Tibial artery (tissue), 4 donors: ENCODE measurements around the gene DNAJB8.
A peak's percentile ranks its signal among the peaks of the same experiment; 100 is the strongest.

Source experiments
- DNase-seq, 2 donors: peaks; one replicate each; pipeline ENCODE4 v3.0.0-alpha.2; 2019
- H3K27ac ChIP-seq, 2 donors: fragments of 200-600 bp; sonication (generic) in 1 of 2; 1 replicate in 1 of 2; 2 replicates in 1 of 2; pipeline ENCODE4 v1.5.1; 2018 to 2019; ENCODE audit warnings: mild to moderate bottlenecking in 1 of 2
- H3K27me3 ChIP-seq, 2 donors: fragments of 200-600 bp; sonication (generic) in 1 of 2; one replicate each; pipeline versions ENCODE4 v1.5.1 to v1.6.0; 2016 to 2019
- H3K36me3 ChIP-seq, 3 donors: fragments of 200-600 bp; sonication (generic) in 2 of 3; one replicate each; pipeline ENCODE4 v1.5.1; 2016 to 2019; ENCODE audit warnings: mild to moderate bottlenecking in 2 of 3
- H3K4me1 ChIP-seq, 4 donors: fragments of 200-600 bp; sonication (generic) in 2 of 4; 1 replicate in 3 of 4; 2 replicates in 1 of 4; pipeline ENCODE4 v1.5.1; 2016 to 2019
- H3K4me3 ChIP-seq, 2 donors: fragments of 200-600 bp; sonication (generic) in 1 of 2; 1 replicate in 1 of 2; 2 replicates in 1 of 2; pipeline ENCODE4 v1.5.1; 2018 to 2019; ENCODE audit warnings: mild to moderate bottlenecking in 2 of 2
- H3K9me3 ChIP-seq, 3 donors: fragments of 200-600 bp; sonication (generic) in 1 of 3; one replicate each; pipeline ENCODE4 v1.5.1; 2016 to 2019
- CTCF ChIP-seq, 2 experiments: fragments of 200-600 bp in 1 of 2; fragments of 450-650 bp in 1 of 2; IDR thresholded peaks; one replicate each; pipeline ENCODE4 v1.5.1; 2017 to 2019; ENCODE audit warnings: antibody characterized with exemption in 2 of 2, mild to moderate bottlenecking in 1 of 2, moderate library complexity in 1 of 2
- intact Hi-C: fragments of 100-400 bp; cut with DNase I; formaldehyde crosslinking; loops from one replicate; pipeline ENCODE4 v1.15.0; 2023; ENCODE audit warnings: low total_unique reads

The DNAJB8 gene

GRCh38 chr3:128485282-128486204, 18.9 kb upstream of the DNAJB8 start:
- no peak for DNase-seq
- intact Hi-C loops: loop anchor here (5.0 kb wide), 1 partner anchor 408 kb away; no protein-coding TSS in a partner anchor
- H3K36me3 ChIP-seq: no peaks in the 10 kb centered on the region
- peak overlapping the region; percentile 51 to 52 for H3K4me3 ChIP-seq
- no peak overlapping the region for H3K27ac ChIP-seq
- no peaks in the 10 kb centered on the region for H3K9me3 ChIP-seq
- no peak for TF ChIP-seq CTCF (IDR thresholded peaks at IDR 0.05)
- peaks cover 0 to 65% (median 47%) of the 10 kb centered on the region in 4 donors for H3K4me1 ChIP-seq
- H3K27me3 ChIP-seq: peaks cover 6 to 98% of the 10 kb centered on the region in 2 donors

GRCh38 chr3:128484404-128485281, 18.0 kb upstream of the DNAJB8 start:
- no peak for DNase-seq
- peak overlapping the region in 1 of 2 donors; percentile 10 for H3K4me3 ChIP-seq
- H3K27ac ChIP-seq: no peak overlapping the region
- peaks cover 3 to 97% of the 10 kb centered on the region in 2 donors for H3K27me3 ChIP-seq
- TF ChIP-seq CTCF (IDR thresholded peaks at IDR 0.05): no peak
- intact Hi-C loops: loop anchor here (5.0 kb wide), 1 partner anchor 407 kb away; no protein-coding TSS in a partner anchor
- H3K4me1 ChIP-seq: peaks cover 0 to 56% (median 40%) of the 10 kb centered on the region in 4 donors
- H3K36me3 ChIP-seq: no peaks in the 10 kb centered on the region
- H3K9me3 ChIP-seq: no peaks in the 10 kb centered on the region

GRCh38 chr3:128483657-128484403, 17.1 kb upstream of the DNAJB8 start:
- no peak for TF ChIP-seq CTCF (IDR thresholded peaks at IDR 0.05)
- no peaks in the 10 kb centered on the region for H3K9me3 ChIP-seq
- peak overlapping the region in 1 of 2 donors; percentile 10 for H3K4me3 ChIP-seq
- intact Hi-C loops: no loop called here
- H3K36me3 ChIP-seq: no peaks in the 10 kb centered on the region
- H3K27ac ChIP-seq: no peak overlapping the region
- no peak for DNase-seq
- H3K27me3 ChIP-seq: peaks cover 3 to 92% of the 10 kb centered on the region in 2 donors
- peaks cover 0 to 48% (median 32%) of the 10 kb centered on the region in 4 donors for H3K4me1 ChIP-seq

GRCh38 chr3:128482666-128483656, 16.3 kb upstream of the DNAJB8 start:
- H3K9me3 ChIP-seq: no peaks in the 10 kb centered on the region
- peak overlapping the region in 1 of 2 donors; percentile 10 for H3K4me3 ChIP-seq
- no peaks in the 10 kb centered on the region for H3K36me3 ChIP-seq
- H3K4me1 ChIP-seq: peaks cover 0 to 39% (median 23%) of the 10 kb centered on the region in 4 donors
- no peak for TF ChIP-seq CTCF (IDR thresholded peaks at IDR 0.05)
- H3K27ac ChIP-seq: no peak overlapping the region
- H3K27me3 ChIP-seq: peaks cover 3 to 84% of the 10 kb centered on the region in 2 donors
- no peak for DNase-seq
- intact Hi-C loops: no loop called here
